ENCODE results near the gene SLIT1.
"Not testable (repeated sequence)": the region's sequence is repeated elsewhere in the genome, so short reads cannot be mapped to it uniquely, and the experiment has no call there.

SLIT1 gene

GRCh38 chr10:97047083-97047736 lies 138.5 kb downstream of the SLIT1 start:
- no peak for DNase-seq

GRCh38 chr10:97046456-97047082 lies 139.2 kb downstream of the SLIT1 start:
- DNase-seq: no peak

- DNase-seq: no peak
These were observed 142.2 kb downstream of the SLIT1 start for GRCh38 chr10:97043563-97043855.

- peak in 1 of 51 donors; percentile 7 for DNase-seq
These were observed 142.8 kb downstream of the SLIT1 start for GRCh38 chr10:97042716-97043562.

- DNase-seq: no peak
These were observed 143.7 kb downstream of the SLIT1 start for GRCh38 chr10:97042081-97042480.

- DNase-seq: no peak
These were observed 145.1 kb downstream of the SLIT1 start for GRCh38 chr10:97040706-97041105.

GRCh38 chr10:97040248-97040584 lies 145.5 kb downstream of the SLIT1 start:
- DNase-seq: no peak

- no peak for DNase-seq
These were observed 146.1 kb downstream of the SLIT1 start for GRCh38 chr10:97039538-97040247.

GRCh38 chr10:97038688-97039087 lies 147.1 kb downstream of the SLIT1 start:
- DNase-seq: no peak

- peak in 49 of 51 donors; percentile 5 to 83 (median 52) for DNase-seq
These were observed 148.1 kb downstream of the SLIT1 start for GRCh38 chr10:97037365-97038361.

- no peak for DNase-seq
These were observed 150.6 kb downstream of the SLIT1 start for GRCh38 chr10:97034958-97035769.

GRCh38 chr10:97034301-97034700 lies 151.5 kb downstream of the SLIT1 start:
- no peak for DNase-seq

- DNase-seq: not testable (repeated sequence)
These were observed 151.9 kb downstream of the SLIT1 start for GRCh38 chr10:97033841-97034240.

- peak in 1 of 51 donors; percentile 46 for DNase-seq
These were observed 153.1 kb downstream of the SLIT1 start for GRCh38 chr10:97032624-97033023.

GRCh38 chr10:97031459-97031858 lies 154.3 kb downstream of the SLIT1 start:
- DNase-seq: no peak

GRCh38 chr10:97030894-97031293 lies 154.9 kb downstream of the SLIT1 start:
- no peak for DNase-seq

GRCh38 chr10:97029271-97029670 lies 156.5 kb downstream of the SLIT1 start:
- DNase-seq: no peak

- no peak for DNase-seq
These were observed 157.0 kb downstream of the SLIT1 start for GRCh38 chr10:97028832-97029178.

GRCh38 chr10:97028126-97028831 lies 157.5 kb downstream of the SLIT1 start:
- DNase-seq: no peak
